RPMI8226 (cell line): ENCODE data around the gene LRRIQ3.
A peak's percentile ranks its signal among the peaks of the same experiment; 100 is the strongest.

ENCODE experiments used
- DNase-seq: peaks from one replicate; pipeline ENCODE4 v3.0.0-alpha.2; 2015

The LRRIQ3 gene

DNA sequence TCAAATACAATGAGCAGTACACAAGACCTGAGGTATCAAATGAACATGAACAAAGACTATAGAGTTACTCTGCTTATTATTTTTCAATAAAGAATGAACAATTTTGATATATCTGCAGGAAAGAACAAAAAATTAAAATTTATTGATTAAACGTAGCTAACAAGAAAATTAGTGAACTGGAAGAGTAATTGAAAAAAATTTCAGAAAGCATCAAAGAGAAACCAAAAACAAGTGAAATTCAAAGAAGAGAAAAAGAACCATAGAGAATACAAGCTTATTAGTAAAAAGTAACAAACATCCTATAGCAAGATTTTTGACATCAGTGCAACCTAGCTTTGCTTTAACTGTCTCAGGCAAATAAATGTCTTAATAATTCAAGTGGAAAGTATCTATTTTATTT lies 106.6 kb downstream of the LRRIQ3 start:
- DNase-seq: no peak

DNA sequence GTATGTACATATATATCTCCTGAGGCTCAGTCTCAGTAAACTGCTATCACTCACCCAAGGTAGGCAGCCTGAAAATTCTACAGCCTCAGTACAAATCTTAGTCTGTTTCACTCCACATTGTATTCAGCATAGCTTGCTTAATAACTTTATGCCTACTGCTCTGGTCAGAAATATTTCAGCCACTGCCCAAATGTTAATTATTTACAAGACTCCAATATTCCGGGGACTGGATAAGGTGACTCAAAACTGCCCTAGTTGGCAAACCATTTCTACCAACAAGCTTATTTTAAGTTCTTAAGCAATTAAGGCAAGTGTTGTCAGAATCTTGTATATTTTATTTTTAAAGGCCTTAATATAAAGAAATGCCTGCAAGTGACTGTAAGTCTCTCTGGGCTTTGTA lies 114.8 kb downstream of the LRRIQ3 start:
- no peak for DNase-seq

DNA sequence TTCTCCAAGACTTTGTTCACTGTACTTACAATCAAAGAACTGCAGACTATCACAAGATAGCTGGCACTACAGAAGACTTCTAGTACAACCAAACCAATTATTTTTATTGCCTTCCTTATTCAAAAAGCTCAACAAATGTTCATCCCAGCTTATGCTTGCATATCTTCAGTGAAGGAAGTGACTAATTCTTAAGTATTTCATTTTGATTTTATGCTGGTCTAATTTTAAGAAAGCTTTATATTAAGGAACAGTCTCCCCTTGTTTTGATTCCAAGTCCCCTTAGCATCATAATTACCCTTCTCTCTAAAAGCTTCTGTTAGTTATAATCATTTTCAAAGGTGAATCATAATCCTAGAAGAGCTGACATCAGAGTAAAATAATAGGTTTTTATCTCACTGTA lies 132.9 kb downstream of the LRRIQ3 start:
- DNase-seq: no peak

DNA sequence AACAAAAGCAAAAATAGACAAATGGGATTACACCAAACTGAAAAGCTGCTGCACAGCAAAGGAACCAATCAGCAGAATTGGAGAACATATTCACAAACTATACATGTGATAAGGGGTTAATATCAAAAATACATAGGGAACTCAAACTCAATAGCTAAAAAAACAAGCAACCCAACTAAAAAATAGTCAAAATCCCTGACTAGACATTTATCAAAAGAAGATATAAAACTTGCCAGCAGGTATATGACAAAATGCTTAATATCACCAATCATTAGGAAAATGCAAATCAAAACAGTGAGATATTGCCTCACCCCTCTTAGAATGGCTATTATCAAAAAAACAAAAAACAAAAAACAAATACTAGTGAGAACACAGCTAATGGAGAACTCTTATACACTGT lies 140.3 kb downstream of the LRRIQ3 start:
- no peak for DNase-seq

DNA sequence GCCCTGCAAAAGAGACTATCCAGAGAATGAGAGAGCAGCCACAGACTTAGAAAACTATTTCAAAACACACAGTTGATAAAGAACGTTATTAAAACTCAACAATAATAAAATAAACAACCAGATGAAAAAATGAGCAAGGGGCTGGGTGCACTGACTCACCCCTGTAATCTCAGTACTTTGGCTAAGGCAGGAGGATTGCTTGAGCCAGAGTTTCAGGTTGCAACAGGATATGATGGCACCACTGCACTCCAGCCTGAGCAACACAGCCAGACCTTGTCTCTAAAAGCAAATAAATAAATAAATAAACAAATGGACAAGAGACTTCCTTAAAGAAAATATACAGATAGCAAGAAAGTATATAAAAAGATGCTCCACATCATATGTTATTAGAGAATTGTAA lies 144.6 kb downstream of the LRRIQ3 start:
- DNase-seq: no peak

DNA sequence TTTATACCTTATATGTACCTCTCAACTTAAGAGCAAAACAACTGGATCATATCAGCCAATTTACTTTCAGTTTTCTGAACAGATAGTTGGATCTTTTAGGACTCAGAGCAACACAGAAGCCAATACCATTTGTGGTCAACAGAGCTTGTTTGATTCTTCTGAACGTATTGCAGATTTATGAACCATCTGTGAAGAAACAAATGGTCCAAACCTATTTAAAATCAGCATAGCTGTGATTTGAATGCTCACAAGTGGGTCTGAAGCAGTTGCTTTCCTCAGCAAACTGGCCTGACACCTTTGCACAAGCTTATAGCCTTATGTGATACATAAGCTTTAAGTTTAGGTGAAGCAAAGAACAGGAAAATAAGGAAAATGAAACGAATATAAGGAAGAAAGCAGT lies 147.6 kb downstream of the LRRIQ3 start:
- DNase-seq: no peak

DNA sequence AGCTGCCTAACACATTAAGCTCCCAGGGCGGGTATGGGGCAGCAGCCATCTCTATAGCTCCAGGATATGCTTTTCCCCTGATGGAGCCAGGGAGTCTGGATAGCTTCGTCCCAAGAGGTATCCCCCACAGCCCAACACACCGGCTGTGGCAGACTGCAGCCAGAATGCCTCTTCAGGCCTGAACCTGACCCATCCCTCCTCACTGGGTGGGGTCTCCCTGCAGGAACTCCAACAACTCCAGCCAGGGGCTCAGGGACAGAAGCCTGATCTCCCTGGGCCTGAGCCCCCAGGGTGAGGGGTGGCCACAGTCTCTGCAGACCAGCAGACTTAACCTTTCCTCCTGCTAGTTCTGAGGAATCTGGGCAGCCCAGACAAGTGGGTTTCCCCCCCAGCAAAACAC lies 159.9 kb downstream of the LRRIQ3 start:
- no peak for DNase-seq

DNA sequence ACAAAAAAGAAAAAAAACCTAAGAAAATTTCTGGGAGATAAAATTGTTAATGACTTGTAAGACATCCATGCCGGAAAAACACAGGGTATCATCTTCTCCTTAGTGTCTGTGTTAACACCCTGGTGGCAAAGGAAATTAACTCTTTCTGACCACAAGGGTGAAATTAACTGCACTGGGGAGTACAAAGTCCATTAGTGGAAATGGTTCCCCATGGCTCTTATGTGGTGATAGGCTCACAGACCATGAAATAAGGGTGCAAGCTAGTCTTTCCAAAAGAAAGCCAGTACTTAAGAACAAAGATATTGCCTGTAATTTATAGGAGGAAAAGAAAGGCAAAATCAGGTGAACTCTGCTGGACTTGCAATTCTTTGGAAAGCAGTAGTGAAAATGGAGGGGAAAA lies 185.4 kb downstream of the LRRIQ3 start:
- no peak for DNase-seq

DNA sequence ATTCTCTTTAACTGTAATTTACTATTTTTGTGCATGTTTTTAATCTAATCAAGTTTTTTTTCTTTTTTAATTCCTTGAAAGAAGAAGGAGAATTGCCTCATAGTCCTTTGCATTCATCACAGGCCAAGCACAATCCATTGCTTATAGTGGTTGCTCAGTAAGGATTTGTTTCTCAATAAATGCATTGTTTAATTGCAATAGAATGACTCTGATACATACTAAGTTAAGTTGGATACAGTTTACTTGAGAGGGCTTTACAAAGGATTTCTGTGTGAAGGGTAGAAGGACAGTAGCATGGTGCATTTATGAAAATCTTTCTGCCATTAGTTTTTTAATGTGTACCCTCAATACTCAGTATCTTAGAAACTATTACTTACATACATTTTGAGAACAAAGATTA lies 186.2 kb downstream of the LRRIQ3 start:
- no peak for DNase-seq

DNA sequence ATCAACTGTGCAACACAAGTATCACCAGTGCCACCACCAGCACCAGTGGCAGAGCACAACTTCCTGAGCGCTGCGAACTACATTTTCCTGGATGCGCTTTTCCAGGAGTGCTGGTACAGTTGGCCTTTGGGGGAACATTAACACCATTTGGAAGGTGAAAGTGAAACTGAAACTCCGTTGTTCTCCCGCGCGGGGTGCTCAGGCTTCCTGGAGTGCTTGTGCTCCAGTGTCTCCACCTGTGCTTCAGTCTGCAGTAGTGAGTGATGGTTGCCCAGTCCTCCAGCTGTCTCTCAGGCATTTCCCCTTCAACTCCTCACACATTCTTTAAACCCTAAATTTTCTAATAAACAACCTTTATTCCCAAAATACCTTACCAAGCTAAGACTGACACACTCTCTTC lies 187.8 kb downstream of the LRRIQ3 start:
- peak; percentile 39 for DNase-seq

DNA sequence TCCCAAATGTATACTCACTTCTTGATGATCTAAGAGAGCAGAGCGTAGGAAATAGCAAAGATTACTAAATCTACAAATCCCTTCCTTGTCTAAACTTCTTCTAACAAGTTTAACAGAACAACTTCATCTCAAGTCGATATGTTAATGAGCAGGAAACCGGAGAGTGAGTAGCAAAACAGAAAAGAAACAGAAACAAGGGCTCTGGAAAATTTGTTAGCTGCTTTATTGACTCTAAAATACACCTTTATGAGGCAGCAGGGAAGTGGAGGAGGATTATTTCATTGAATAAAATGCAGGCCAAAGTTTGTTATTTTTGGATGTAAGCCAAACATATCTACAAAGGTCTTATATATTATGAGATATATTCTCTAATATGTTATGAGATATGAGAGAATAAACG lies 192.4 kb downstream of the LRRIQ3 start:
- DNase-seq: no peak

DNA sequence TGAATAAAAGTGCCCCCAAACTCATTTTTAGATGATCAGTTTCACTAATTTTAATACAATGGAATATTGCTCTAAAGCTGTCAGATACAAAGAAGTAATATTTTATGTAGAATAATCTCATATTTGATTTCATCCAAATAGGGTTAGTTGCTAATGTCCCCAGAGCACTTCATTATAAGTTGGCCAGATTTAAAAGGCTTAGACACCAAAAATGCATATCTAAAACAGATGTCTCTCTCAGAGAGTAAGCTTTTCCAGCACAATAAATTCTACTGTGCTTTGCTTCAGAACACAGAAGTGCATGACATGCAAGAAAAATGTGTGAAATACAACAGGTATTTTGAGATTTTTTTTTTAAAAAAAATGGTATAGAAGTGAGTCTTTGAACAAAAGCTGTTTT lies 194.2 kb downstream of the LRRIQ3 start:
- DNase-seq: no peak

DNA sequence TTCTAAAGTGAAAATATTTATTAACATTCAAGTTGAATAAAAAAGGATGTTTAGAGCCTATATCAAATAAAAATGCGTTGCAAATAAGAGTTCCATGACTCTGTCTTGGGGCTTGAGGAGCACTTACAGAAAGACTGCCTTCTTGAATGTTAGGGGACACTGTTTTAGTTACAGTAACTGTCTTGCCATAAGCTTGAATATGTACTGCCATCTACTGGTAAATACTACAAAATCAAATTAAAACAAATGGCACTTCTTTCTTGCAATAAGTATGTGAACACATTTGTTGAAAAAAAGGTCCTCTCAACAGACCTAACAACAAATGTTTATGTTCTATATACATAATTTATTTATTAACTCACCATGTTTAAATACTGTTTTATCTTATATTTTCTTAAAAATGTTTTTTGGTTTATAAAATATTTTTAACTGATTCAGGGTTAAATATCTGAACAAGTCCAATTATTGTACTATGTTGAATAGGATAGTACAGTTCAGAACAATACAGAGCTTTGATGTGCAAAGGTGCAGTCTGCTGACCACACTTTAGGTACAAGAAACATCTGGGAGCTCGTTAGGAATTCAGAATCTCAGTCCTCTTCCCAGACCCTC lies 199.5 kb downstream of the LRRIQ3 start:
- peak; percentile 2 for DNase-seq

DNA sequence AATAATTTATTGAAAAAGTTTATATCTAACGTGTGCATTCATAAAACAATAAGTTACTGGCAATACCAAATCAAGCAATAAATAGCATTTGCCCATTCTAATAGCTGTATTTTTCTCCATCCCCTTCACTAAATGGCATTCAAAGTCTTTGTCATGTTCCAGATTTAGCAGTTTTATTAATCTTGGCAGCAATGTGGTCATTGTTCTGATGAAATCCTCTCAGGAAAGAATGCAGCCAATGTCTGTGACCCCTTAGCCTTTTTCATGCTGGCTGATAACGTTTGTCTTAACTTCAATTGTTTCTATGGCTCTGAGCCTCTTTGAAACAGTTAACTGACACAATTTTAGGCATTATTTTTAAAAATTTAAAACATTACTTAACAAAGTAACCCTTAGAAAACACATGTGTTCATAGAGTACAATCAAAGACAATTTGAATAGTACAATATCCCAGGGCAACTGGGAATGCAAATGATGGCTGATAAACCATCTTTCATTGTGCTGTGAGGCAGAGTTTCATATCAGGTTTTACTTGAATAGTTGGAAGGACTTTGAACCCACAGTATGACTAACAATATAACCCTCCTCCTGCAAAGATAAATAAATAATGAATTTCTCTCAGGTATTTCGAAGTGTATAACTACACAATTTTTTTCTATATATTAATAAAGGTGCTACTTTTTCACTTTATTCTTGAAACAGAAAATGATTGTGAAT lies 217.5 kb downstream of the LRRIQ3 start:
- no peak for DNase-seq

DNA sequence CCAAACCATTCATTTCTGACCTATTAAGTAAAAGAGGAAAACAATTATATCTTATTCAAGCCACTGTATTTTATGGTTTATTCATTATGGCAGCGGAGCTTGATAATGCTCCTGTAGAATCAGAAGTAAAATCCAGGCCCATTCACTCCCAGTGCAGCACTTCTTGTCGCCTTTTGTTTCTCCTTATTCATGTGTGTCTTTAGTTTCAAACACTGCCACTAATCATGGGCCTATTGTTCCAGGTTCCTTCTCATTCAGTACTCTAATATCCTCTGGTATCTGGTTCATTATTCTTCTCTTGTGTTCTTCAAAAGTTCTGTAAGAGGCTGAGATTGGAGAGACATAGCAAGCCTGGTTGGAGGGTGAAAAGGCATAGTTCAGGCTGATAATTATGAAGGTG lies 218.3 kb downstream of the LRRIQ3 start:
- DNase-seq: no peak

DNA sequence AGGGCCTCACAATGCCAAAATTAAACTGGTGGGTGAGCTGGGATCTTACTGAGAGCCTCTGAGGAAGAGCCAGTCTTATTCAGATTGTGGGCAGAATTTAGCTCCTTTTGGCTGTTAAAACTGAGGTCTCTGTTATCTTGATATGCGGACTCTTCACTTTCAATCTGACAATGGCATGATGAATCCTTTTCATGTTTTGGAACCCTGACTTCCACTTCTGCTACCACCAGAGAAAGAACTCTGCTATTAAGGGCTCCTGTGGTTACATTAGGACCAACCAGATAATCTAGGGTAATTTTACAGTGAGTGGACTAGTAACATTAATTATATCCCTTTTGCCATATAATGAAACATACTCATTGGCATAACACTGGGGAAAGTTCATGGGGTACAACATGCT lies 219.0 kb downstream of the LRRIQ3 start:
- no peak for DNase-seq
